Omental fat pad (tissue), 4 donors: Measurements from ENCODE around the gene STRIT1. TPM values are rescaled to one million over a fixed set of nuclear protein-coding genes. Genes with fewer than 3 reads are reported as not detected.
"Not testable (repeated sequence)": the region's sequence is repeated elsewhere in the genome, so short reads cannot be mapped to it uniquely, and the experiment has no call there.

ENCODE experiments used
- ATAC-seq: fragments of 150-250 bp; one replicate; pipeline ENCODE4 v1.9.1; 2016; ENCODE audit warnings: mild to moderate bottlenecking, moderate library complexity; ENCODE audit not compliant: low FRiP score
- DNase-seq: peaks from one replicate; pipeline ENCODE4 v3.0.0-alpha.2; 2019; ENCODE audit warnings: low spot score
- total RNA-seq, 4 donors: library from RNA; depleted of rRNA; stranded (reverse); fragments of >200 nt; gene quantifications; one replicate each; pipeline ENCODE4 v1.1.0, GENCODE V29; 2016
- TF ChIP-seq, protein P1 (sequence below), 3 donors: fragments of 450-650 bp; IDR thresholded peaks; one replicate each; pipeline ENCODE4 v1.5.1; 2016 to 2017; ENCODE audit warnings: antibody characterized with exemption in 3 of 3, mild to moderate bottlenecking in 3 of 3, moderate library complexity in 2 of 3

STRIT1 gene
- total RNA-seq, 4 donors from 2014 or later: not detected

GRCh38 chr3:155271343-155271613 is 22.2 kb downstream of the STRIT1 start:
- TF ChIP-seq, protein P1, sequence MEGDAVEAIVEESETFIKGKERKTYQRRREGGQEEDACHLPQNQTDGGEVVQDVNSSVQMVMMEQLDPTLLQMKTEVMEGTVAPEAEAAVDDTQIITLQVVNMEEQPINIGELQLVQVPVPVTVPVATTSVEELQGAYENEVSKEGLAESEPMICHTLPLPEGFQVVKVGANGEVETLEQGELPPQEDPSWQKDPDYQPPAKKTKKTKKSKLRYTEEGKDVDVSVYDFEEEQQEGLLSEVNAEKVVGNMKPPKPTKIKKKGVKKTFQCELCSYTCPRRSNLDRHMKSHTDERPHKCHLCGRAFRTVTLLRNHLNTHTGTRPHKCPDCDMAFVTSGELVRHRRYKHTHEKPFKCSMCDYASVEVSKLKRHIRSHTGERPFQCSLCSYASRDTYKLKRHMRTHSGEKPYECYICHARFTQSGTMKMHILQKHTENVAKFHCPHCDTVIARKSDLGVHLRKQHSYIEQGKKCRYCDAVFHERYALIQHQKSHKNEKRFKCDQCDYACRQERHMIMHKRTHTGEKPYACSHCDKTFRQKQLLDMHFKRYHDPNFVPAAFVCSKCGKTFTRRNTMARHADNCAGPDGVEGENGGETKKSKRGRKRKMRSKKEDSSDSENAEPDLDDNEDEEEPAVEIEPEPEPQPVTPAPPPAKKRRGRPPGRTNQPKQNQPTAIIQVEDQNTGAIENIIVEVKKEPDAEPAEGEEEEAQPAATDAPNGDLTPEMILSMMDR (IDR thresholded peaks at IDR 0.05): no peak
- no peak for ATAC-seq
- no peak for DNase-seq

DNA sequence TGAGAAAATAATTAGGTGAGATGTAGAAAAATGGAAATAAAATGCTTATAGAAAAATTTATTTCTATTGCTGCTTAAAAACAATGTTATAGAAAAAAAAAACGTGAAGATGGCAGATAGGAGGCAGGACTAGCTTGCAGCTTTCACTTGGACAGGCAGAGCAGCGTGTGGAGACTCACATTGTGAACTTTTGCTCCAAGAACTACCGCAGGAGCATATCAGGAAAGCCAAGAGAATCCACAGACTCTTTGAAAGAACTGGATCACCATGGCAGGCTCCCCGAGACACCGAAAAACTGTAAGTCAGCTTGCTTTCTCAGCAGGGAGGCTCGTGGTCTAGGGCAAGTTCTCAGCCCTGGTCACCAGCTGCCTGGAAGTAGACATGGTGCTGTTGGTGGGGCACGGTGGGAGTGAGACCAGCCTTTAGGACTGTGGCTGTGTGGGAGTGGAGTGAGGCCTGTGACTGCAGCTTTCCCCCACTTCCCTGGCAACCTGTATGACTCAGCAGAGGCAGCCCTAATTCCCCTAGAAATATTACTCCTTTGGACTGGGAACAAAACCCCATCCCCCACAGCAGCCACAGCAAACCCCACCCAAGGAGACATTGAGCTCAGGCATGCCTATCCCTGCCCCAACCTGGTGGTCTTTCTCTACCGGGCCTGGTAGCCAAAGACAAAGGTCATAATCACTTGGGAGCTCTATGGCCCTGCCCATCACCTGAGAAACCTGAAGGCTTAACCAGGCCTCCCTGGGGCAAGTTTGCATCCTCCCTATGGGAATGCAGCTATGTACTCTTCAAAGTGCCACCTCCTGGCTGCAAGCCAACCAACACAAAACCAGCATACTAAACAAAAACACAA is 22.8 kb downstream of the STRIT1 start:
- DNase-seq (no peak), ATAC-seq (no peak)
- TF ChIP-seq, protein P1 (IDR thresholded peaks at IDR 0.05): no peak

- ATAC-seq: no peak
- TF ChIP-seq, protein P1 (IDR thresholded peaks at IDR 0.05): no peak
- DNase-seq: no peak
Measured at GRCh38 chr3:155270063-155270462, 23.4 kb downstream of the STRIT1 start.

DNA sequence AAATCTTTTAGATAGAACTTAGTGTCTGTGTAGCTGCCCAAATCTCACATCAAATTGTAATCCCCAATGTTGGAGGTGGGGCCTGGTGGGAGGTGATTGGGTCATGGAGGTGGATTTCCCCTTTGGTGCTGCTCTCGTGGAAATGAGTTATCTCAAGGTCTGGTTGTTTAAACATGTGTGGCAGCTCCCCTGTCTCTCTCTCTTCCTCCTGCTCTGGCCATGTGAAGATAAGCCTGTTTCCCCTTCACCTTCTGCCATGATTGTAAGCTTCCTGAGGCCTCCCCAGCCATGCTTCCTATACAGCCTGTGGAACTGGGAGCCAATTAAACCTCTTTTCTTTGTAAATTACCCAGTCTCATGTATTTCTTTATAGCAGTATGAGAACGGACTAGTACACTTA is 30.6 kb downstream of the STRIT1 start:
- DNase-seq, ATAC-seq: not testable (repeated sequence)

DNA sequence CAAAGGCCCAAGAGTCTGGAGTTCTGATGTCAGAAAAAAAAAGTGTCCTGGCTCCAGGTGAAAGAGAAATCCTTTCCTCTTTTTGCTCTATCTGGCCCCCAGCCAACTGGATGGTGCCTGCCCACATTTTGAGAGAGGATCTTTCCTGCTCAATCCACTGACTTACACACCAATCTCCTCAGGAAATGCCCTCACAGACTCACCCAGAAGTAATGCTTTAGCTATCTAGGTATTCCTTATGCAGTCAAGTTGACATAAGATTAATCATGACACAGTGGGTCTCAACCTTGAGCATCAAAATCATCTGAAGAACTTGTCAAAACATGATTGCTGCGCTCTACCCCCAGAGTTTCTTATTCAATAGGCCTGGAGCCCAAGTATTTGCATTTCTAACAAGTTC is 31.2 kb downstream of the STRIT1 start:
- TF ChIP-seq, protein P1 (IDR thresholded peaks at IDR 0.05): no peak
- ATAC-seq (no peak), DNase-seq (no peak)

GRCh38 chr3:155254445-155254844 is 39.0 kb downstream of the STRIT1 start:
- no peak for ATAC-seq
- TF ChIP-seq, protein P1 (IDR thresholded peaks at IDR 0.05): no peak
- no peak for DNase-seq

DNA sequence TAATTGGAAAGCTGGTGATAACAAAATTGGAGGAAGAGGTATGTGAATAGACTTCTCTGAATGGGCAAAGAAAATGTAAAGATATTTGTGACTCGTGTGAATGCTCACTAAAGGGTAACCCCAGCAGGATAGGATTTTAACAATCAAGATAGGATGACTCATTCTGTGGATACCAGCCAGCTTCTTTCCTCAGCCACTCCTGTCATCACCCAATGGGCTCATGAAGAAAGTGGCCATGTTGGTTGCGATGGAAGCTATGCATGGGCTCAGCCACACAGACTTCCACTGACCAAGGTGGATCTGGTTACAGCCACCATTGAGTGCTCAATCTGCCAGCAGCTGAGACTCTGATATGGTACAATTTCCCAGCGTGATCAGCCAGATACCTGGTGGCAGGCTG is 40.9 kb downstream of the STRIT1 start:
- ATAC-seq: no peak
- no peak for DNase-seq

More for the DNA sequence above, 40.9 kb downstream of the STRIT1 start:
- TF ChIP-seq, protein P1 (IDR thresholded peaks at IDR 0.05): no peak
